Muscle of back (tissue), 11 donors: ENCODE results near the gene EPGN. TPM values are rescaled to one million over a fixed set of nuclear protein-coding genes. Genes with fewer than 3 reads are reported as not detected.
A peak's percentile ranks its signal among the peaks of the same experiment; 100 is the strongest.
"Not testable (repeated sequence)": the region's sequence is repeated elsewhere in the genome, so short reads cannot be mapped to it uniquely, and the experiment has no call there.

ENCODE experiments used
- DNase-seq, 3 donors: peaks; one replicate each; pipeline versions ENCODE4 v3.0.0 to v3.0.0-alpha.2; 2013
- polyA plus RNA-seq, 10 donors: library from polyadenylated mRNA; unstranded; fragments of 120-200 nt; gene quantifications; one replicate each; pipeline ENCODE4 v1.2.1, GENCODE V29; 2013; ENCODE audit not compliant: insufficient read length in 10 of 10

The EPGN gene
- polyA plus RNA-seq, 10 donors, result 0.27 to 1.4 (median 0.75) TPM; not detected in 7

GRCh38 chr4:74339501-74339900, 31.2 kb downstream of the EPGN start:
- no peak for DNase-seq

- not testable (repeated sequence) for DNase-seq
Measured at GRCh38 chr4:74340421-74340820, 32.2 kb downstream of the EPGN start.

- no peak for DNase-seq
Measured at GRCh38 chr4:74344031-74344430, 35.8 kb downstream of the EPGN start.

- DNase-seq, result no peak
Measured at GRCh38 chr4:74353858-74354257, 45.6 kb downstream of the EPGN start.

- no peak for DNase-seq
Measured at GRCh38 chr4:74357965-74358364, 49.7 kb downstream of the EPGN start.

- DNase-seq, result no peak
Measured at GRCh38 chr4:74361671-74362070, 53.4 kb downstream of the EPGN start.

- DNase-seq, result no peak
Measured at GRCh38 chr4:74362347-74362746, 54.1 kb downstream of the EPGN start.

DNA sequence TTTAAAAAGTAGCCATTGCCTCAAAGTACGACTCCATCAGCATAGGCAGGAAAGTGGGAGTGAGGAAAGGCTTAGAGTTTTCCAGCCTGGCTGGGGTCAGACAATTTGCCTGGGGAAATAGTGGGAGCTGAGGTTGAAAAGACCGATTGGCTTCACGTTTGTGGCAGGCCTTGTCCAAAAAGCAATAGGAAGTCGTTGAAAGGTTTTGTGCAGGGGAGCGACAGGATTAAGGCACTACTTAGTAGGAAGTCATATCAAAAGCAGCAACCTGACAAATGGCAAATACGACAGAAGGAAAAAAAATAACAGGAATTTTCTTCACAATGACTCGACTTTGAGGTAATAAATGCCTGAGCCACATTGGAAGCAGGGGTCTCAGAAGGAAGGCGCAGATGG, 56.0 kb downstream of the EPGN start:
- peak in 1 of 3 donors; percentile 3 for DNase-seq

GRCh38 chr4:74364652-74365491, 56.6 kb downstream of the EPGN start, which contains the start of gene EREG:
Gene EREG, plus strand, starts transcription at chr4:74365145. Its CDS starts 164 bp downstream, at chr4:74365309.
- peak in 2 of 3 donors; percentile 8 to 49 for DNase-seq

GRCh38 chr4:74365761-74366160, 57.5 kb downstream of the EPGN start:
- peak in 2 of 3 donors; percentile 12 to 19 for DNase-seq

Other genes starting within 250 kb of the EPGN start
- gene CXCL2, start 209.3 kb upstream of the EPGN start, polyA plus RNA-seq, result 1 to 10 TPM in 5 of 10 donors, under 1 TPM in 5; 0.19 to 6.3 (median 1.1) TPM
- 10 to 100 TPM; 12.3 to 22.2 (median 17.6) TPM for gene MTHFD2L, start 150.4 kb upstream of the EPGN start, polyA plus RNA-seq
- under 1 TPM in 9 of 10 donors, not detected in 1; 0.06 to 0.24 (median 0.16) TPM for gene EREG, start 56.7 kb downstream of the EPGN start, polyA plus RNA-seq
- under 1 TPM in 4 of 10 donors, not detected in 6; 0.22 to 0.45 (median 0.29) TPM for gene AREG, start 136.7 kb downstream of the EPGN start, polyA plus RNA-seq